ENCODE measurements around the gene EFS.

DNA sequence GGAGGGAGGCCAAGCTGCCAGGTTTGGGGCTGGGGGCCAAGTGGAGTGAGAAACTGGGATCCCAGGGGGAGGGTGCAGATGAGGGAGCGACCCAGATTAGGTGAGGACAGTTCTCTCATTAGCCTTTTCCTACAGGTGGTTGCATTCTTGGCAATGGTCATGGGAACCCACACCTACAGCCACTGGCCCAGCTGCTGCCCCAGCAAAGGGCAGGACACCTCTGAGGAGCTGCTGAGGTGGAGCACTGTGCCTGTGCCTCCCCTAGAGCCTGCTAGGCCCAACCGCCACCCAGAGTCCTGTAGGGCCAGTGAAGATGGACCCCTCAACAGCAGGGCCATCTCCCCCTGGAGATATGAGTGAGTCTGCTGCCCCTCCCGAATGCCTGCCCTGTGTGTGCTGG is 8.1 kb upstream of the EFS start:
- TF ChIP-seq HDGF (IDR thresholded peaks at IDR 0.05; ENCODE audit: borderline replicate concordance) (no peak), L3MBTL2 (conservative IDR thresholded peaks at IDR 0.05) (no peak), FOXK2 (IDR thresholded peaks at IDR 0.05) (no peak), ELF4 (IDR thresholded peaks at IDR 0.05) (no peak), PKNOX1 (IDR thresholded peaks at IDR 0.05) (no peak), BHLHE40 (IDR thresholded peaks at IDR 0.05; ENCODE audit: borderline replicate concordance) (no peak), FOXM1 (IDR thresholded peaks at IDR 0.05; ENCODE audit: borderline replicate concordance) (no peak), CTBP1 (IDR thresholded peaks at IDR 0.05; ENCODE audit: borderline replicate concordance) (no peak), TARDBP (IDR thresholded peaks at IDR 0.05) (no peak), NFRKB (IDR thresholded peaks at IDR 0.05) (no peak), ARNT (IDR thresholded peaks at IDR 0.05) (no peak), ZNF384 (IDR thresholded peaks at IDR 0.05) (no peak)
